IMR-90 (cell line): ENCODE results near the gene GPSM3. TPM values are rescaled to one million over a fixed set of nuclear protein-coding genes. Genes with fewer than 3 reads are reported as not detected.

ENCODE experiments used
- ATAC-seq: fragments of 200-7000 bp; cut with Tn5 transposase; 2 replicates; pipeline ENCODE4 v1.9.1; 2020; ENCODE audit warnings: low read depth, mild to moderate bottlenecking, moderate library complexity
- BruUV-seq: library from RNA; stranded (reverse); fragments of 400-500 nt; replicated peaks from 2 replicates; lab custom pipeline; 2021; lab: Mats Ljungman, UMichigan
- CTCF ChIA-PET: fragments of 300-600 bp; formaldehyde crosslinking; extraction: SDS; loops from one replicate; lab custom pipeline; 2021; ENCODE audit warnings: antibody characterized with exemption; lab: Yijun Ruan, JAX
- POLR2A ChIA-PET: fragments of 300-600 bp; sonication (Branson Sonifier 250); formaldehyde crosslinking; loops from one replicate; lab custom pipeline; 2022; ENCODE audit warnings: antibody characterized with exemption; ENCODE audit not compliant: unreplicated experiment; lab: Charles Lee
- DNase-seq: peaks from one replicate; pipeline ENCODE4 v3.0.0; 2013
- H2AFZ ChIP-seq: replicated peaks from 2 replicates; pipeline ENCODE3; 2013; ENCODE audit warnings: low read length, mild to moderate bottlenecking; ENCODE audit not compliant: poor library complexity
- H2AK5ac ChIP-seq: 2 replicates; pipeline ENCODE4 v1.6.1; 2013; ENCODE audit warnings: low read depth, low read length, inconsistent platforms
- H2AK9ac ChIP-seq: replicated peaks from 2 replicates; pipeline ENCODE3; 2013; ENCODE audit warnings: mild to moderate bottlenecking, low read depth, low read length, moderate library complexity; ENCODE audit not compliant: poor library complexity
- H2BK120ac ChIP-seq: 2 replicates; pipeline ENCODE4 v1.6.1; 2013; ENCODE audit warnings: low read depth, low read length, inconsistent platforms
- H2BK15ac ChIP-seq: 3 replicates; pipeline ENCODE4 v1.6.1; 2013; ENCODE audit warnings: low read depth, low read length, inconsistent platforms
- H2BK20ac ChIP-seq: 2 replicates; pipeline ENCODE4 v1.6.1; 2013; ENCODE audit warnings: low read depth, mild to moderate bottlenecking, inconsistent platforms, low read length, moderate library complexity
- H2BK5ac ChIP-seq: 2 replicates; pipeline ENCODE4 v1.6.1; 2013; ENCODE audit warnings: mild to moderate bottlenecking, low read depth, low read length, inconsistent platforms; ENCODE audit not compliant: poor library complexity, severe bottlenecking
- H3K14ac ChIP-seq: replicated peaks from 2 replicates; pipeline ENCODE4 v1.6.1; 2013; ENCODE audit warnings: low read depth, low read length, inconsistent platforms
- H3K18ac ChIP-seq: 2 replicates; pipeline ENCODE4 v1.6.1; 2013; ENCODE audit warnings: low read depth, low read length, control low read depth
- H3K23ac ChIP-seq: 2 replicates; pipeline ENCODE4 v1.6.1; 2013; ENCODE audit warnings: low read depth, low read length, inconsistent platforms
- H3K27ac ChIP-seq: 2 replicates; pipeline ENCODE4 v1.5.1; 2013; ENCODE audit warnings: mild to moderate bottlenecking, control low read depth, low read length; ENCODE audit not compliant: insufficient read depth
- H3K27me3 ChIP-seq: 2 replicates; pipeline ENCODE4 v1.6.1; 2013; ENCODE audit warnings: low read length; ENCODE audit not compliant: control insufficient read depth, insufficient read depth
- H3K36me3 ChIP-seq: 2 replicates; pipeline ENCODE4 v1.6.1; 2013; ENCODE audit warnings: low read length, mixed read lengths; ENCODE audit not compliant: control insufficient read depth, insufficient read depth
- H3K4ac ChIP-seq: 2 replicates; pipeline ENCODE4 v1.6.1; 2013; ENCODE audit warnings: low read depth, low read length, inconsistent platforms
- H3K4me1 ChIP-seq: 2 replicates; pipeline ENCODE4 v1.6.1; 2013; ENCODE audit warnings: low read length, mixed read lengths; ENCODE audit not compliant: control insufficient read depth, insufficient read depth
- H3K4me2 ChIP-seq: 2 replicates; pipeline ENCODE4 v1.6.1; 2013; ENCODE audit warnings: low read depth, mild to moderate bottlenecking, control low read depth, low read length, moderate library complexity
- H3K4me3 ChIP-seq: 2 replicates; pipeline ENCODE4 v1.5.1; 2013; ENCODE audit warnings: low read depth, mild to moderate bottlenecking, control low read depth, low read length, moderate library complexity; ENCODE audit not compliant: insufficient read depth
- H3K56ac ChIP-seq: 2 replicates; pipeline ENCODE4 v1.6.1; 2013; ENCODE audit warnings: low read length, inconsistent platforms; ENCODE audit not compliant: insufficient read depth; ENCODE audit errors: extremely low read depth
- H3K79me1 ChIP-seq, 2 experiments: 2 replicates each; pipeline ENCODE4 v1.6.1; 2013; ENCODE audit warnings: low read length in 2 of 2, inconsistent platforms in 1 of 2, low read depth in 1 of 2
- H3K9ac ChIP-seq: 2 replicates; pipeline ENCODE4 v1.6.1; 2013; ENCODE audit warnings: low read depth, low read length, control low read depth
- H3K9me1 ChIP-seq: 2 replicates; pipeline ENCODE4 v1.6.1; 2013; ENCODE audit warnings: low read length, inconsistent platforms; ENCODE audit not compliant: insufficient read depth
- H3K9me3 ChIP-seq: 2 replicates; pipeline ENCODE4 v1.6.1; 2013; ENCODE audit warnings: low read length; ENCODE audit not compliant: control insufficient read depth, insufficient read depth
- H4K20me1 ChIP-seq: 2 replicates; pipeline ENCODE4 v1.6.1; 2013; ENCODE audit warnings: low read length, inconsistent platforms; ENCODE audit not compliant: insufficient read depth
- H4K5ac ChIP-seq: 2 replicates; pipeline ENCODE4 v1.6.1; 2013; ENCODE audit warnings: mild to moderate bottlenecking, low read depth, low read length, control low read depth
- H4K8ac ChIP-seq, 2 experiments: 2 replicates each; pipeline ENCODE4 v1.6.1; 2013; ENCODE audit warnings: low read depth in 2 of 2, low read length in 2 of 2, control low read depth in 1 of 2, inconsistent platforms in 1 of 2
- H4K91ac ChIP-seq: 2 replicates; pipeline ENCODE4 v1.6.1; 2013; ENCODE audit warnings: low read depth, low read length, inconsistent platforms; ENCODE audit not compliant: insufficient read depth
- CEBPB ChIP-seq: IDR thresholded peaks from 2 replicates; pipeline ENCODE4 v1.6.1; 2012; ENCODE audit warnings: low read depth, low read length, improper control_type of control experiment
- CHD1 ChIP-seq: IDR thresholded peaks from 2 replicates; pipeline ENCODE4 v1.6.1; 2012; ENCODE audit warnings: low read depth, low read length, improper control_type of control experiment
- CTCF ChIP-seq: conservative IDR thresholded peaks from 2 replicates; pipeline ENCODE4 v1.5.1; 2012; ENCODE audit warnings: mild to moderate bottlenecking, low read depth, low read length, improper control_type of control experiment
- ELK1 ChIP-seq: fragments of 150-350 bp; IDR thresholded peaks from 2 replicates; pipeline ENCODE4 v1.6.1; 2016; ENCODE audit warnings: low read depth, mild to moderate bottlenecking, low read length, moderate library complexity, borderline replicate concordance
- FOS ChIP-seq: fragments of 150-350 bp; IDR thresholded peaks from 2 replicates; pipeline ENCODE4 v1.6.1; 2016; ENCODE audit warnings: low read depth, low read length
- MAFK ChIP-seq: IDR thresholded peaks from 2 replicates; pipeline ENCODE4 v1.6.1; 2012; ENCODE audit warnings: low read depth, low read length, improper control_type of control experiment
- MAZ ChIP-seq: IDR thresholded peaks from 2 replicates; pipeline ENCODE4 v1.6.1; 2012; ENCODE audit warnings: low read depth, mild to moderate bottlenecking, low read length, improper control_type of control experiment, moderate library complexity, borderline replicate concordance
- MXI1 ChIP-seq: IDR thresholded peaks from 2 replicates; pipeline ENCODE4 v1.6.1; 2012; ENCODE audit warnings: low read depth, mild to moderate bottlenecking, low read length, moderate library complexity, borderline replicate concordance
- NFE2L2 ChIP-seq: fragments of 150-350 bp; IDR thresholded peaks from 2 replicates; pipeline ENCODE4 v1.6.1; 2016; ENCODE audit warnings: low read depth, mild to moderate bottlenecking, low read length
- POLR2A ChIP-seq: IDR thresholded peaks from 2 replicates; pipeline ENCODE4 v1.6.1; 2012; ENCODE audit warnings: mild to moderate bottlenecking, low read depth, low read length
- RAD21 ChIP-seq: IDR thresholded peaks from 2 replicates; pipeline ENCODE4 v1.6.1; 2012; ENCODE audit warnings: low read length, improper control_type of control experiment
- RCOR1 ChIP-seq: IDR thresholded peaks from 2 replicates; pipeline ENCODE4 v1.6.1; 2012; ENCODE audit warnings: mild to moderate bottlenecking, low read length, improper control_type of control experiment; ENCODE audit not compliant: insufficient replicate concordance
- RFX5 ChIP-seq: IDR thresholded peaks from 2 replicates; pipeline ENCODE4 v1.8.0; 2012; ENCODE audit warnings: low read depth, mild to moderate bottlenecking, low read length, moderate library complexity
- WGBS, 2 experiments: methylation state at CpG; one replicate each; pipeline versions ENCODE4 v1.1.5 to v1.1.7; 2013; ENCODE audit warnings: missing lambda C conversion rate in 2 of 2; ENCODE audit not compliant: insufficient read length in 1 of 2; ENCODE audit errors: extremely low coverage in 2 of 2; 5-methylcytosine and 5-hydroxymethylcytosine counted together
- dilution Hi-C: fragments of 300-500 bp; cut with HindIII; formaldehyde crosslinking; loops from one replicate; pipeline ENCODE4 v1.14.3; 2018; ENCODE audit warnings: low sequenced_read_pairs; ENCODE audit not compliant: unreplicated experiment
- in situ Hi-C: fragments of 300-500 bp; cut with MboI; formaldehyde crosslinking; loops from 3 replicates; pipeline ENCODE4 v1.14.3; 2019; ENCODE audit warnings: low sequenced_read_pairs, inconsistent platforms, mixed read lengths
- intact Hi-C: fragments of 100-400 bp; cut with micrococcal nuclease; formaldehyde crosslinking; loops from 2 replicates; pipeline ENCODE4 v1.10.0; 2022
- polyA plus RNA-seq, 3 experiments: library from polyadenylated mRNA; depleted of rRNA; stranded (reverse); fragments of >200 nt; gene quantifications; 2 replicates each; pipeline ENCODE4 v1.2.3, GENCODE V29; 2012; ENCODE audit warnings: low replicate concordance in 1 of 3
- total RNA-seq: library from RNA; depleted of rRNA; stranded (reverse); fragments of >200 nt; gene quantifications from 2 replicates; pipeline ENCODE4 v1.2.3, GENCODE V29; 2012

Gene GPSM3
- total and polyA plus RNA-seq, 2 of the 4 experiments (the other 2 are of a cell fraction), result 3.0 to 9.8 TPM

GRCh38 chr6:32213649-32214048 lies 21.2 kb upstream of the GPSM3 start:
- 100% methylated on average over 2 of the region's 6 CpGs; no CpG with 5 or more reads in 1 of the 2 experiments for WGBS, 2 experiments
- no peak overlapping the region for H4K5ac ChIP-seq
- H3K9me3 ChIP-seq, result no peaks in the 10 kb centered on the region
- peaks cover 23% of the 10 kb centered on the region for H3K27me3 ChIP-seq
- no peak overlapping the region for H3K4me3 ChIP-seq
- H3K56ac ChIP-seq, result no peak overlapping the region
- no peak overlapping the region for H4K91ac ChIP-seq
- H2AK5ac ChIP-seq, result no peak overlapping the region
- H3K9me1 ChIP-seq, result no peaks in the 10 kb centered on the region
- intact Hi-C loops, result no loop called here
- in situ Hi-C loops, result no loop called here
- no peak overlapping the region for H2BK120ac ChIP-seq
- no peak overlapping the region for H3K27ac ChIP-seq
- ATAC-seq (no peak), DNase-seq (no peak)
- no peak overlapping the region for H3K9ac ChIP-seq
- H2BK20ac ChIP-seq, result no peak overlapping the region
- POLR2A ChIA-PET, result no interaction called here
- H2AFZ ChIP-seq, result no peak overlapping the region
- no peak overlapping the region for H3K14ac ChIP-seq
- no peak overlapping the region for H2BK15ac ChIP-seq
- no peaks in the 10 kb centered on the region for H3K79me1 ChIP-seq
- H3K23ac ChIP-seq, result no peak overlapping the region
- no TSS peak for BruUV-seq
- TF ChIP-seq RAD21 (no peak), MXI1 (no peak), RFX5 (no peak), ELK1 (no peak), CEBPB (no peak), MAZ (no peak), MAFK (no peak), RCOR1 (no peak), POLR2A (no peak), FOS (no peak), CTCF (no peak), CHD1 (no peak), NFE2L2 (no peak)
- H3K18ac ChIP-seq, result no peak overlapping the region
- H4K20me1 ChIP-seq, result no peaks in the 10 kb centered on the region
- dilution Hi-C loops, result no loop called here
- H3K4me1 ChIP-seq, result no peaks in the 10 kb centered on the region
- CTCF ChIA-PET, result no interaction called here
- no peak overlapping the region for H2BK5ac ChIP-seq
- no peak overlapping the region for H3K4ac ChIP-seq
- H3K36me3 ChIP-seq, result no peaks in the 10 kb centered on the region
- H3K4me2 ChIP-seq, result no peak overlapping the region
- H4K8ac ChIP-seq, result no peak overlapping the region
- no peak overlapping the region for H2AK9ac ChIP-seq
